Measurements from ENCODE around the gene CADM1. TPM values are rescaled to one million over a fixed set of nuclear protein-coding genes. Genes with fewer than 3 reads are reported as not detected.

Gene CADM1
- total RNA-seq, 2 donors from 2014 or later = 1.4 to 6.1 TPM

DNA sequence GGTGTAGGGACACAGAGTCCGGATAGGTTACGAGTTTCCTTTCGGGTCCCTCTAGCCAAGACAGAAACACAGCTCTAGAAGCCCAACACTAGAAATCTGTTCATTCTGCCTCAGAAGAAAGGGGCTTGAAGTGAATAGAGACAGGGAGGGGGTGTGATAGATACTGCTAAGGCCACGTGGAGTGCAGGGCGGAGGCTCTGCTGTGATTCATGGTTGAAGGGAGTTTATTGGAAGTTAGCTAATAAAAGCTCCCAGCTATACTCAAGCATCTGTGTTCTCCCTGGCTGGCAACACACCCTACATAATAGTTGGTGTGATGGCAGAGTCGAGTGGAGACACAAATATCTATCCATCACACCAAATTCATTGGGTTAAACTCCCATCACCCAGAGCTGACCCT, 337.4 kb downstream of the CADM1 start:
- no peaks in the 10 kb centered on the region for H3K36me3 ChIP-seq
- no peak for ATAC-seq (ENCODE audit: insufficient number of reproducible peaks, low FRiP score, low read depth)
- H3K27ac ChIP-seq = no peak overlapping the region
- H3K4me3 ChIP-seq = no peak overlapping the region
- TF ChIP-seq, protein P1, sequence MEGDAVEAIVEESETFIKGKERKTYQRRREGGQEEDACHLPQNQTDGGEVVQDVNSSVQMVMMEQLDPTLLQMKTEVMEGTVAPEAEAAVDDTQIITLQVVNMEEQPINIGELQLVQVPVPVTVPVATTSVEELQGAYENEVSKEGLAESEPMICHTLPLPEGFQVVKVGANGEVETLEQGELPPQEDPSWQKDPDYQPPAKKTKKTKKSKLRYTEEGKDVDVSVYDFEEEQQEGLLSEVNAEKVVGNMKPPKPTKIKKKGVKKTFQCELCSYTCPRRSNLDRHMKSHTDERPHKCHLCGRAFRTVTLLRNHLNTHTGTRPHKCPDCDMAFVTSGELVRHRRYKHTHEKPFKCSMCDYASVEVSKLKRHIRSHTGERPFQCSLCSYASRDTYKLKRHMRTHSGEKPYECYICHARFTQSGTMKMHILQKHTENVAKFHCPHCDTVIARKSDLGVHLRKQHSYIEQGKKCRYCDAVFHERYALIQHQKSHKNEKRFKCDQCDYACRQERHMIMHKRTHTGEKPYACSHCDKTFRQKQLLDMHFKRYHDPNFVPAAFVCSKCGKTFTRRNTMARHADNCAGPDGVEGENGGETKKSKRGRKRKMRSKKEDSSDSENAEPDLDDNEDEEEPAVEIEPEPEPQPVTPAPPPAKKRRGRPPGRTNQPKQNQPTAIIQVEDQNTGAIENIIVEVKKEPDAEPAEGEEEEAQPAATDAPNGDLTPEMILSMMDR (IDR thresholded peaks at IDR 0.05) = no peak
- no peaks in the 10 kb centered on the region for H3K4me1 ChIP-seq (ENCODE audit: control insufficient read depth in 1 of 2, low read depth in 2 of 2)
- no peaks in the 10 kb centered on the region for H3K9me3 ChIP-seq
- DNase-seq (ENCODE audit: low spot score) = no peak
- no peaks in the 10 kb centered on the region for H3K27me3 ChIP-seq (replicated peaks; ENCODE audit: insufficient read depth)

DNA sequence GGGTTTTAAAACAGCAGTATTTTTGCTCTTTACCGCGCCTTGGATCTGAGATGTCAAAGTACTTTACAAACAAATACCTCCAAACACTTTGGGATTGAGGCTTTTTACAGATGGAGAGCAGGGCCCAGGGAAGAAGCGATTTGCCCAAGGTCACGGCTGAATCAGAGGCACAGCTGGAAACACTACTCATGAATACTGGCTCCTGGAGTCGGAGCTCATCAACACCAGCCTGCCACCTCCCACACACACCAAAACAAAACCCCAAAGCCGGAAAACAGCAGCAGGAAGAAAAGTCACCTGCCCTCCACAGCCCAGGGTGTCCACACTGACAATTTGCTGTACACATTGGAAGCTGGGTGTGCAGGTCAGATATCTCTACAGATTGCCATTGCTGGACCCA, 339.4 kb downstream of the CADM1 start:
- H3K27ac ChIP-seq = no peak overlapping the region
- H3K36me3 ChIP-seq = no peaks in the 10 kb centered on the region
- ATAC-seq (ENCODE audit: insufficient number of reproducible peaks, low FRiP score, low read depth) = no peak
- no peaks in the 10 kb centered on the region for H3K4me1 ChIP-seq (ENCODE audit: control insufficient read depth in 1 of 2, low read depth in 2 of 2)
- H3K4me3 ChIP-seq = no peak overlapping the region
- no peaks in the 10 kb centered on the region for H3K9me3 ChIP-seq
- no peaks in the 10 kb centered on the region for H3K27me3 ChIP-seq (replicated peaks; ENCODE audit: insufficient read depth)
- DNase-seq (ENCODE audit: low spot score) = no peak
- TF ChIP-seq, protein P1 (IDR thresholded peaks at IDR 0.05) = no peak

DNA sequence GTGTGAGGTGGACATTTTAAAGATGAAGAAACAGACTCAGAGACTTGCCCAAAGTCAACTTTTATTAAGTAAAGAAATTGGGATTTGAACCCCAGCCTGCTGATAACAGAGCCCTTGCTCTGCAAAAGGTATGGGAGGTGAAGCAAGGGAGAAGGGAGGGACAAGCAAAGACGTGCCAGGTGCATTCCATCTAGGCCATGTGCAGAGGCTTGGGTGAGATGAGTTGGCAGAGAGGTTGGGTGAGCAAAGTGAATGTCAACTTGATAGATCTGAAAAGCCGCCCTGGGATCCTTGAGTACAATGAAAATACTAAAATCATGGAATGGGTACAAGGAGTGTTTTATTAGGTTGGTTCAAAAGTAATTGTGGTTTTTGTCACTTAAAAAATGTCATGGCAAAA, 341.3 kb downstream of the CADM1 start:
- ATAC-seq (ENCODE audit: insufficient number of reproducible peaks, low FRiP score, low read depth) (no peak), DNase-seq (ENCODE audit: low spot score) (no peak)
- TF ChIP-seq, protein P1 (IDR thresholded peaks at IDR 0.05) = no peak
- H3K27ac ChIP-seq = no peak overlapping the region
- H3K27me3 ChIP-seq (replicated peaks; ENCODE audit: insufficient read depth) = no peaks in the 10 kb centered on the region
- no peak overlapping the region for H3K4me3 ChIP-seq
- H3K9me3 ChIP-seq = no peaks in the 10 kb centered on the region
- no peaks in the 10 kb centered on the region for H3K36me3 ChIP-seq
- H3K4me1 ChIP-seq (ENCODE audit: control insufficient read depth in 1 of 2, low read depth in 2 of 2) = no peaks in the 10 kb centered on the region

DNA sequence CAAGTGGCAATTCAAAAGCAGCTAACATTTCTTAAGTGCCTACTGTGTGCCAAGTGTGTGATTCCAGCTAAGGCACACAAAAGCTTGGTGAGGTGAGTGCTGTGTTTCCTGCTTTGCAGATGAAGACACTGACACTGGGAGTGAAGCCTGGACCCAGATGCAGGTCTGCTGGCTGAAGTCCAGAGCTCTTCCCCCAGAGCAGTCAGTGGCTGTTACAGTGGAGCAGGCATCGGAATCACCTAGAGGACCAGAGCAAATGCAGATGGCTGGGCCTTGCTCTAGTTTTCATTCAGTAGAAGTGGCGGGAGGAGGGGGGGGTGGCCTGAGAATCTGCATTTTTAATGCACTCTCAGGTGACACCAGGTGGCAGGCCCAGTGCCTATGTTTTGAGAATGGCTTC, 342.3 kb downstream of the CADM1 start:
- ATAC-seq (ENCODE audit: insufficient number of reproducible peaks, low FRiP score, low read depth) = no peak
- no peaks in the 10 kb centered on the region for H3K36me3 ChIP-seq
- no peak for DNase-seq (ENCODE audit: low spot score)
- no peak overlapping the region for H3K4me3 ChIP-seq
- TF ChIP-seq, protein P1 (IDR thresholded peaks at IDR 0.05) = no peak
- no peak overlapping the region for H3K27ac ChIP-seq
- no peaks in the 10 kb centered on the region for H3K27me3 ChIP-seq (replicated peaks; ENCODE audit: insufficient read depth)
- no peaks in the 10 kb centered on the region for H3K4me1 ChIP-seq (ENCODE audit: control insufficient read depth in 1 of 2, low read depth in 2 of 2)
- H3K9me3 ChIP-seq = no peaks in the 10 kb centered on the region

DNA sequence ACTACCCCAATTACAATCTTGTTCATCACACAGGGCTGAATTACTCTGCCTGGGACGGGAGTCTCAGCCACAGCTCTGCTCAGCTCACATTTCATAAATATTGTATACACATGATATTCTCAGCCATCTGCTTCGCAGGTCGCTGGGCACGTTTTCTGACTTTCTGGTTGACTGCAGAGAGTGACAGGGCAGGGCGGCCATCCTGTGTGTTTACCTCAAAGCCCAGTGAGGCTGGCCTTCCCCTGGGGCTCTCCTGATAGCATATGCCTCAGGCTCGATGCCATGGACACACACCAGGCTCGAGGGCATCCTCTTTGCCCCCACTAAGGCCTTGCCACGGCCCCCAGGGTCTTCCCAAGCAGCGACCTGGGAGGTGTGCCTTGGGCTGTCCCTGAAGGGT, 345.0 kb downstream of the CADM1 start:
- H3K27me3 ChIP-seq (replicated peaks; ENCODE audit: insufficient read depth) = no peaks in the 10 kb centered on the region
- no peaks in the 10 kb centered on the region for H3K9me3 ChIP-seq
- TF ChIP-seq, protein P1 (IDR thresholded peaks at IDR 0.05) = no peak
- H3K4me1 ChIP-seq (ENCODE audit: control insufficient read depth in 1 of 2, low read depth in 2 of 2) = no peaks in the 10 kb centered on the region
- ATAC-seq (ENCODE audit: insufficient number of reproducible peaks, low FRiP score, low read depth) (no peak), DNase-seq (ENCODE audit: low spot score) (no peak)
- no peak overlapping the region for H3K27ac ChIP-seq
- no peaks in the 10 kb centered on the region for H3K36me3 ChIP-seq
- H3K4me3 ChIP-seq = no peak overlapping the region
